ENCODE measurements around the gene OR4Q2. TPM values are rescaled to one million over a fixed set of nuclear protein-coding genes. Genes with fewer than 3 reads are reported as not detected.

OR4Q2 gene
- polyA plus RNA-seq, 1 of the 3 experiments (the other 2 are of a cell fraction): not detected

DNA sequence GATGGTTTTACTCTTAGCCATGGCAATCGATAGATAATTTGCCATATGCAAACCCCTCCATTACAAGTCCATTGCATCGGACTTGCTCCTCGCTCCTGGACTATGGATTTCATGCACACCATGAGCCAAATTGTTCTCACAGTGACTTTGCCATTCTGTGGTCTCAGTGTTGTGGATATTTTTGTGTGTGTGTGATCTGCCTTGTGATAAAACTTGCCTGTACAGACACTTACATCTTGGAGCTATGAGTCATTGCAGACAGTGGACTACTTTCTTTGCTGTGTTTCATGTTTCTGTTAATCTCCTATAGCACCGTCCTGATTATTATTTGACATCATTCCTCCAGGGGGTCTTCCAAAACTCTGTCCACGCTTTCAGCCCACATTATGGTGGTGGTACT, 42.3 kb downstream of the OR4Q2 start:
- Histone ChIP-seq H2AFZ (ENCODE audit: low read depth) (no peak overlapping the region), H3K9me3 (no peaks in the 10 kb centered on the region), H3K36me3 (replicated peaks in 1 of 2; ENCODE audit: control insufficient read depth in 1 of 2, insufficient read depth in 2 of 2, low read length in 1 of 2) (no peaks in the 10 kb centered on the region), H3K4me3 (ENCODE audit: low read depth in 2 of 2, low read length in 1 of 2) (no peak overlapping the region), H3K27ac (ENCODE audit: low read depth in 2 of 2, low read length in 1 of 2) (no peak overlapping the region), H3F3A (replicated peaks; ENCODE audit: insufficient read depth) (no peaks in the 10 kb centered on the region), H3K4me1 (ENCODE audit: control insufficient read depth in 1 of 2, insufficient read depth in 2 of 2, low read depth in 1 of 2, low read length in 1 of 2) (no peaks in the 10 kb centered on the region), H3K79me2 (ENCODE audit: insufficient read depth) (no peaks in the 10 kb centered on the region), H3K27me3 (ENCODE audit: insufficient read depth) (no peaks in the 10 kb centered on the region), H3K9ac (no peak overlapping the region), H3K4me2 (no peak overlapping the region), H4K20me1 (ENCODE audit: insufficient read depth) (no peaks in the 10 kb centered on the region), H3K9me2 (no peaks in the 10 kb centered on the region)
- TF ChIP-seq EP300 (IDR thresholded peaks at IDR 0.05; ENCODE audit: borderline replicate concordance in 1 of 2, low read depth in 1 of 2, low read length in 1 of 2): no peak
- TF ChIP-seq, protein P1, sequence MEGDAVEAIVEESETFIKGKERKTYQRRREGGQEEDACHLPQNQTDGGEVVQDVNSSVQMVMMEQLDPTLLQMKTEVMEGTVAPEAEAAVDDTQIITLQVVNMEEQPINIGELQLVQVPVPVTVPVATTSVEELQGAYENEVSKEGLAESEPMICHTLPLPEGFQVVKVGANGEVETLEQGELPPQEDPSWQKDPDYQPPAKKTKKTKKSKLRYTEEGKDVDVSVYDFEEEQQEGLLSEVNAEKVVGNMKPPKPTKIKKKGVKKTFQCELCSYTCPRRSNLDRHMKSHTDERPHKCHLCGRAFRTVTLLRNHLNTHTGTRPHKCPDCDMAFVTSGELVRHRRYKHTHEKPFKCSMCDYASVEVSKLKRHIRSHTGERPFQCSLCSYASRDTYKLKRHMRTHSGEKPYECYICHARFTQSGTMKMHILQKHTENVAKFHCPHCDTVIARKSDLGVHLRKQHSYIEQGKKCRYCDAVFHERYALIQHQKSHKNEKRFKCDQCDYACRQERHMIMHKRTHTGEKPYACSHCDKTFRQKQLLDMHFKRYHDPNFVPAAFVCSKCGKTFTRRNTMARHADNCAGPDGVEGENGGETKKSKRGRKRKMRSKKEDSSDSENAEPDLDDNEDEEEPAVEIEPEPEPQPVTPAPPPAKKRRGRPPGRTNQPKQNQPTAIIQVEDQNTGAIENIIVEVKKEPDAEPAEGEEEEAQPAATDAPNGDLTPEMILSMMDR (IDR thresholded peaks at IDR 0.05): no peak
- no peak for TF ChIP-seq EZH2phosphoT487 (IDR thresholded peaks at IDR 0.05; ENCODE audit: borderline replicate concordance, low read depth)
- TF ChIP-seq RAD21 (IDR thresholded peaks at IDR 0.05; ENCODE audit: low read length): no peak
- no peak for TF ChIP-seq GATA2 (CRISPR knock-in tag; IDR thresholded peaks at IDR 0.05)
- TF ChIP-seq SMC3 (IDR thresholded peaks at IDR 0.05; ENCODE audit: low read depth, low read length): no peak
- no peak for TF ChIP-seq MEF2A (IDR thresholded peaks at IDR 0.05; ENCODE audit: borderline replicate concordance, low read depth)
- TF ChIP-seq, protein P2, sequence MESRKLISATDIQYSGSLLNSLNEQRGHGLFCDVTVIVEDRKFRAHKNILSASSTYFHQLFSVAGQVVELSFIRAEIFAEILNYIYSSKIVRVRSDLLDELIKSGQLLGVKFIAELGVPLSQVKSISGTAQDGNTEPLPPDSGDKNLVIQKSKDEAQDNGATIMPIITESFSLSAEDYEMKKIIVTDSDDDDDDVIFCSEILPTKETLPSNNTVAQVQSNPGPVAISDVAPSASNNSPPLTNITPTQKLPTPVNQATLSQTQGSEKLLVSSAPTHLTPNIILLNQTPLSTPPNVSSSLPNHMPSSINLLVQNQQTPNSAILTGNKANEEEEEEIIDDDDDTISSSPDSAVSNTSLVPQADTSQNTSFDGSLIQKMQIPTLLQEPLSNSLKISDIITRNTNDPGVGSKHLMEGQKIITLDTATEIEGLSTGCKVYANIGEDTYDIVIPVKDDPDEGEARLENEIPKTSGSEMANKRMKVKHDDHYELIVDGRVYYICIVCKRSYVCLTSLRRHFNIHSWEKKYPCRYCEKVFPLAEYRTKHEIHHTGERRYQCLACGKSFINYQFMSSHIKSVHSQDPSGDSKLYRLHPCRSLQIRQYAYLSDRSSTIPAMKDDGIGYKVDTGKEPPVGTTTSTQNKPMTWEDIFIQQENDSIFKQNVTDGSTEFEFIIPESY (IDR thresholded peaks at IDR 0.05; ENCODE audit: borderline replicate concordance, low read depth): no peak
- TF ChIP-seq TAF1 (IDR thresholded peaks at IDR 0.05; ENCODE audit: borderline replicate concordance, low read depth, low read length): no peak
- TF ChIP-seq, protein P3, sequence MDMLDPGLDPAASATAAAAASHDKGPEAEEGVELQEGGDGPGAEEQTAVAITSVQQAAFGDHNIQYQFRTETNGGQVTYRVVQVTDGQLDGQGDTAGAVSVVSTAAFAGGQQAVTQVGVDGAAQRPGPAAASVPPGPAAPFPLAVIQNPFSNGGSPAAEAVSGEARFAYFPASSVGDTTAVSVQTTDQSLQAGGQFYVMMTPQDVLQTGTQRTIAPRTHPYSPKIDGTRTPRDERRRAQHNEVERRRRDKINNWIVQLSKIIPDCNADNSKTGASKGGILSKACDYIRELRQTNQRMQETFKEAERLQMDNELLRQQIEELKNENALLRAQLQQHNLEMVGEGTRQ (IDR thresholded peaks at IDR 0.05; ENCODE audit: borderline replicate concordance, low read depth, low read length): no peak
- no peak for TF ChIP-seq RCOR1 (IDR thresholded peaks at IDR 0.05; ENCODE audit: low read length)
- TF ChIP-seq RFX5 (IDR thresholded peaks at IDR 0.05; ENCODE audit: low read length): no peak
- DNase-seq: no peak
- WGBS (ENCODE audit: low lambda C conversion rate): 2% methylated on average over 5 of the region's 5 CpGs
- POLR2A ChIA-PET: no interaction called here
- CTCF ChIA-PET: no interaction called here

- no peaks in the 10 kb centered on the region for H4K20me1 ChIP-seq (ENCODE audit: insufficient read depth)
- no peaks in the 10 kb centered on the region for H3K36me3 ChIP-seq (replicated peaks in 1 of 2; ENCODE audit: control insufficient read depth in 1 of 2, insufficient read depth in 2 of 2, low read length in 1 of 2)
- H3K79me2 ChIP-seq (ENCODE audit: insufficient read depth): no peaks in the 10 kb centered on the region
- POLR2A ChIA-PET: no interaction called here
- no peaks in the 10 kb centered on the region for H3K9me2 ChIP-seq
- H3K4me1 ChIP-seq (ENCODE audit: control insufficient read depth in 1 of 2, insufficient read depth in 2 of 2, low read depth in 1 of 2, low read length in 1 of 2): no peaks in the 10 kb centered on the region
- no peak overlapping the region for H2AFZ ChIP-seq (ENCODE audit: low read depth)
- DNase-seq: no peak
- no peaks in the 10 kb centered on the region for H3F3A ChIP-seq (replicated peaks; ENCODE audit: insufficient read depth)
- no peaks in the 10 kb centered on the region for H3K9me3 ChIP-seq
- H3K27me3 ChIP-seq (ENCODE audit: insufficient read depth): no peaks in the 10 kb centered on the region
- CTCF ChIA-PET: interaction anchor here (0.6 kb wide), 1 partner anchor 21 kb away, joined by 3 read pairs; no protein-coding TSS in a partner anchor
- H3K4me2 ChIP-seq: no peak overlapping the region
- no peak overlapping the region for H3K4me3 ChIP-seq (ENCODE audit: low read depth in 2 of 2, low read length in 1 of 2)
- WGBS (ENCODE audit: low lambda C conversion rate): 0% methylated on average over 1 of the region's 1 CpG
- H3K9ac ChIP-seq: no peak overlapping the region
- H3K27ac ChIP-seq (ENCODE audit: low read depth in 2 of 2, low read length in 1 of 2): no peak overlapping the region
- TF ChIP-seq, protein P2 (IDR thresholded peaks at IDR 0.05; ENCODE audit: borderline replicate concordance, low read depth): no peak
- TF ChIP-seq EP300 (IDR thresholded peaks at IDR 0.05; ENCODE audit: borderline replicate concordance in 1 of 2, low read depth in 1 of 2, low read length in 1 of 2) (no peak), RXRA (IDR thresholded peaks at IDR 0.05; ENCODE audit: borderline replicate concordance, low read depth) (no peak), GATA2 (CRISPR knock-in tag; IDR thresholded peaks at IDR 0.05) (no peak), NRF1 (IDR thresholded peaks at IDR 0.05; ENCODE audit: low read depth, low read length) (no peak), CHD2 (IDR thresholded peaks at IDR 0.05; ENCODE audit: low read length, partially characterized antibody) (no peak), ELF1 (IDR thresholded peaks at IDR 0.05) (no peak), TAF1 (IDR thresholded peaks at IDR 0.05; ENCODE audit: borderline replicate concordance, low read depth, low read length) (no peak), YY1 (IDR thresholded peaks at IDR 0.05; ENCODE audit: low read depth) (no peak), GABPA (IDR thresholded peaks at IDR 0.05; ENCODE audit: low read depth) (no peak), RFX5 (IDR thresholded peaks at IDR 0.05; ENCODE audit: low read length) (no peak), TCF12 (IDR thresholded peaks at IDR 0.05) (no peak), FOXM1 (IDR thresholded peaks at IDR 0.05; ENCODE audit: low read depth) (no peak)
- TF ChIP-seq, protein P3 (IDR thresholded peaks at IDR 0.05; ENCODE audit: borderline replicate concordance, low read depth, low read length): no peak
Measured at GRCh38 chr14:20048202-20048601, 46.2 kb downstream of the OR4Q2 start.
